Thoracic aorta (tissue), 2 donors: Measurements from ENCODE around the gene DNM3. TPM values are rescaled to one million over a fixed set of nuclear protein-coding genes. Genes with fewer than 3 reads are reported as not detected.

Experiments used
- ATAC-seq: fragments of 150-250 bp; one replicate; pipeline ENCODE4 v1.8.0; 2017; ENCODE audit warnings: low read depth; ENCODE audit not compliant: insufficient number of reproducible peaks, low FRiP score
- DNase-seq: peaks from one replicate; pipeline ENCODE4 v3.0.0-alpha.2; 2020; ENCODE audit warnings: low spot score
- H3K27ac ChIP-seq, 2 donors: fragments of 200-600 bp; sonication (generic); 1 replicate in 1 of 2; 2 replicates in 1 of 2; pipeline ENCODE4 v1.5.1; 2016; ENCODE audit warnings: mild to moderate bottlenecking in 2 of 2, moderate library complexity in 2 of 2
- H3K27me3 ChIP-seq: fragments of 200-600 bp; sonication (generic); replicated peaks from 2 replicates; pipeline ENCODE4 v1.6.0; 2016; ENCODE audit warnings: mild to moderate bottlenecking; ENCODE audit not compliant: insufficient read depth
- H3K36me3 ChIP-seq: fragments of 200-600 bp; sonication (generic); one replicate; pipeline ENCODE4 v1.5.1; 2016
- H3K4me1 ChIP-seq, 2 donors: fragments of 200-600 bp; sonication (generic); 1 replicate in 1 of 2; 2 replicates in 1 of 2; pipeline versions ENCODE4 v1.5.1 to v1.6.0; 2016; ENCODE audit warnings: low read depth in 2 of 2, mild to moderate bottlenecking in 1 of 2; ENCODE audit not compliant: control insufficient read depth in 1 of 2
- H3K4me3 ChIP-seq: fragments of 200-600 bp; sonication (generic); 2 replicates; pipeline ENCODE4 v1.5.1; 2016; ENCODE audit warnings: mild to moderate bottlenecking
- H3K9me3 ChIP-seq: fragments of 200-600 bp; sonication (generic); 2 replicates; pipeline ENCODE4 v1.5.1; 2016
- total RNA-seq, 2 donors: library from RNA; depleted of rRNA; stranded (reverse); fragments of >200 nt; gene quantifications; one replicate each; pipeline versions ENCODE4 v1.1.0 to v1.2.3, GENCODE V29; 2016
- TF ChIP-seq, protein P1 (sequence below): fragments of 200-600 bp; sonication (generic); IDR thresholded peaks from one replicate; pipeline ENCODE4 v1.5.1; 2019; ENCODE audit warnings: antibody characterized with exemption

Gene DNM3
- total RNA-seq, 2 donors from 2014 or later = 5.8 to 7.5 TPM

DNA sequence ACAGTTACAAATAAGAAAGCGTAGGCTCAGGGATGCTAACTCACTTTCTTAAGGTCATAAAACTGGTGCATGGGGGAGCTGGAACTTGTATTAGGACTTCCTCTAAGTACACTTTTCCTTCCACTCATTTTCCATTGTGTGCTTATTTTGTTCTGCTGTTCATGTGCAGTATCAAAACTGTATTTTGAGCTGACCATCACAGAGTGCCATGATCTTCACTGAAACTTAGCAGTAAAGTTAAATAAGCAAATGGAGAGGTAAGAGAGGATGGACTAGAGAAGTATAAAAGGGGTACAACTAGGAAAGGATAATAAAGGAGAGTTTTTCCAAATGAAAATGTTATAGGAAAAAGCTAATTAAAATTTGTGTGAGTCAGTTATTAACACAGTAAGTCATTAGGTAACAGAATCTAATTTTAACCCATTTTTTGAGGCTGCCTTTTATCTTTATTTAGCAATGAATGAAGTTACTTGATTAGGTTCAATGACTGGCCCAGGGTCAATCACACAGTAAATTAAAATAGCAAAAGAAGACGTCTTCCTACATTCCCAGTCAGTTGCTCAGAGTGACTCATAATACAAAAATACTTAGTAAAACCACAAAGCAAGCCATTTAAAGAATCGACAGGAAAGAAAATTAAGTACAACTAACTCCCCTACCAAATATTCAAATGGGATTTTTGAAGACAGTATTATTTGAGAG is 413.4 kb downstream of the DNM3 start:
- ATAC-seq (peak; percentile 69), DNase-seq (no peak)
- Histone ChIP-seq H3K9me3 (no peaks in the 10 kb centered on the region), H3K27me3 (no peaks in the 10 kb centered on the region), H3K27ac (peak overlapping the region; percentile 52 to 68), H3K36me3 (no peaks in the 10 kb centered on the region), H3K4me3 (peak overlapping the region; percentile 16), H3K4me1 (peaks cover 13 to 21% of the 10 kb centered on the region in 2 donors)
- TF ChIP-seq, protein P1, sequence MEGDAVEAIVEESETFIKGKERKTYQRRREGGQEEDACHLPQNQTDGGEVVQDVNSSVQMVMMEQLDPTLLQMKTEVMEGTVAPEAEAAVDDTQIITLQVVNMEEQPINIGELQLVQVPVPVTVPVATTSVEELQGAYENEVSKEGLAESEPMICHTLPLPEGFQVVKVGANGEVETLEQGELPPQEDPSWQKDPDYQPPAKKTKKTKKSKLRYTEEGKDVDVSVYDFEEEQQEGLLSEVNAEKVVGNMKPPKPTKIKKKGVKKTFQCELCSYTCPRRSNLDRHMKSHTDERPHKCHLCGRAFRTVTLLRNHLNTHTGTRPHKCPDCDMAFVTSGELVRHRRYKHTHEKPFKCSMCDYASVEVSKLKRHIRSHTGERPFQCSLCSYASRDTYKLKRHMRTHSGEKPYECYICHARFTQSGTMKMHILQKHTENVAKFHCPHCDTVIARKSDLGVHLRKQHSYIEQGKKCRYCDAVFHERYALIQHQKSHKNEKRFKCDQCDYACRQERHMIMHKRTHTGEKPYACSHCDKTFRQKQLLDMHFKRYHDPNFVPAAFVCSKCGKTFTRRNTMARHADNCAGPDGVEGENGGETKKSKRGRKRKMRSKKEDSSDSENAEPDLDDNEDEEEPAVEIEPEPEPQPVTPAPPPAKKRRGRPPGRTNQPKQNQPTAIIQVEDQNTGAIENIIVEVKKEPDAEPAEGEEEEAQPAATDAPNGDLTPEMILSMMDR = no peak

DNA sequence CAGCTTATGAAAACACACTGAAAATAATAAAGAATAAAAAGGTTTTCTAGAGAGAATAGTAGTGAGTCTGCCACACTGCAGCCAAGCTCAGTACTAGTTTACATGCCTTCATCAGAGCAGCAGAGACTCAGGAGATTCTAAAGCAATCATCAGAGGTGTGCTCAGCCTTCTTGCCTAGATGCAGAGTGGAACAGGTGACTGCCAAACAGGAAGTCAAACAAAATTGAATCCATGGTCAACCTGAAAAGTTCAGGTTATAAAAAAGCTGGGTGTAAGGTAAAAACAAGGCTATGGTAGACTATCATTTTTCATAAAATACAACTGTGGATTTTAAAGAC is 413.9 kb downstream of the DNM3 start:
- Histone ChIP-seq H3K36me3 (no peaks in the 10 kb centered on the region), H3K27ac (peak overlapping the region; percentile 52 to 68), H3K4me3 (peak overlapping the region; percentile 16), H3K9me3 (no peaks in the 10 kb centered on the region), H3K27me3 (no peaks in the 10 kb centered on the region), H3K4me1 (peaks cover 13 to 21% of the 10 kb centered on the region in 2 donors)
- TF ChIP-seq, protein P1 = no peak
- ATAC-seq (peak; percentile 81), DNase-seq (no peak)

- no peak for ATAC-seq
- H3K27me3 ChIP-seq = no peaks in the 10 kb centered on the region
- no peak for DNase-seq
- no peaks in the 10 kb centered on the region for H3K36me3 ChIP-seq
- H3K9me3 ChIP-seq = no peaks in the 10 kb centered on the region
- peaks cover 0 to 14% of the 10 kb centered on the region in 2 donors for H3K4me1 ChIP-seq
- TF ChIP-seq, protein P1 = no peak
- no peak overlapping the region for H3K27ac ChIP-seq
- no peak overlapping the region for H3K4me3 ChIP-seq
These were observed 424.6 kb downstream of the DNM3 start for GRCh38 chr1:172265905-172266304.

GRCh38 chr1:172266528-172267174 is 425.4 kb downstream of the DNM3 start:
- Histone ChIP-seq H3K27me3 (no peaks in the 10 kb centered on the region), H3K9me3 (no peaks in the 10 kb centered on the region), H3K36me3 (no peaks in the 10 kb centered on the region), H3K27ac (no peak overlapping the region), H3K4me1 (peaks cover 0 to 16% of the 10 kb centered on the region in 2 donors), H3K4me3 (no peak overlapping the region)
- ATAC-seq = no peak
- DNase-seq = no peak
- TF ChIP-seq, protein P1 = no peak

- ATAC-seq (no peak), DNase-seq (no peak)
- H3K36me3 ChIP-seq = no peaks in the 10 kb centered on the region
- no peak overlapping the region for H3K27ac ChIP-seq
- TF ChIP-seq, protein P1 = no peak
- H3K9me3 ChIP-seq = no peaks in the 10 kb centered on the region
- peaks cover 0 to 16% of the 10 kb centered on the region in 2 donors for H3K4me1 ChIP-seq
- H3K27me3 ChIP-seq = no peaks in the 10 kb centered on the region
- no peak overlapping the region for H3K4me3 ChIP-seq
These were observed 426.9 kb downstream of the DNM3 start for GRCh38 chr1:172268237-172268636.
